DND-41 (cell line): Measurements from ENCODE around the gene ARL4C.

Experiments
- CTCF ChIP-seq: IDR thresholded peaks from 2 replicates; pipeline ENCODE4 v1.5.1; 2012; ENCODE audit warnings: borderline replicate concordance, low read length, moderate library complexity, mild to moderate bottlenecking; ENCODE audit not compliant: poor library complexity, severe bottlenecking; ENCODE audit errors: extremely low read depth
- EZH2 ChIP-seq: IDR thresholded peaks from 3 replicates; pipeline ENCODE4 v1.6.1; 2012; ENCODE audit warnings: borderline replicate concordance, low read depth, mild to moderate bottlenecking, moderate library complexity, low read length, inconsistent platforms; ENCODE audit not compliant: severe bottlenecking

DNA sequence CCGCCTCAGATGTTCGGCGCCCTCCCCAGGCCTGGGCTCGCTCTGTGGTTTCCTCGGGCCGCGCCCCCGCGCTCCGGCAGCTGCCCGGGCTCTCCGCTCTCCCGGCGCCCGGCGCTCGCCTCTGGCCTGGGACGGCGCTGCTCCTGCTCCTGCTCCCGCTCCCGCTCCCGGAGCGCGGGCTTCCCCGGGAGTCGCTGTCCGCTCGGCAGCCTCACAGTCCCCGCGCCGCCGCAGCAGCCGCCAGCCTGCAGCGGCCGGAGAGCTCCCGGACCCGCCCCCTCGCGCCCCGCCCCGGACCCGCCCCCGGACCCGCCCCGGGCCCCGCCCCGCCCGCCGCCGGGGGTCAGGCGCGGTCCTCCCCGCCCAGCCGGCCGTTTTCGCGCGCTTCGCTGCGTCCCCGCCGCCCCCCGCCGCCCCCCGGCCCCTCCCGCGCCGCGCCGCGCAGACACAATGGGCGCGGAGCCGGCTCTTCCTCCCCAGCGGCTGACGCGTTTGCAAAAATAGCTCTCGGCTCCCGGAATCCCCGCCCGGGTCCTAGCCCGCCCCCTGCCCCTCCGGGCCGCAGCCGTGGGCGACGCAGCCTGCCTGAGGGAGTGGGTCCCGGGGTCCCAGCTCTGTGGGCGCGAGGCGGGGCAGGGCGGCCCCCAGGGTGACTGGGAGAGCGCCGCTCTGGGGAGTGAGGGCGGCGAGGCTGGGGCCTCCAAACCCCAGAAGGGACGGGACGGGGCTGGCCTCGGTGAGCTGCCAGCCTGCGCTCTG is at the start of gene ARL4C:
- no peak for TF ChIP-seq CTCF
- TF ChIP-seq EZH2: no peak
